ENCODE measurements around the gene TNFAIP8L2. TPM values are rescaled to one million over a fixed set of nuclear protein-coding genes. Genes with fewer than 3 reads are reported as not detected.
"Not testable (repeated sequence)": the region's sequence is repeated elsewhere in the genome, so short reads cannot be mapped to it uniquely, and the experiment has no call there.

TNFAIP8L2 gene
- polyA plus RNA-seq, 1 donor from 2014 or later: not detected

DNA sequence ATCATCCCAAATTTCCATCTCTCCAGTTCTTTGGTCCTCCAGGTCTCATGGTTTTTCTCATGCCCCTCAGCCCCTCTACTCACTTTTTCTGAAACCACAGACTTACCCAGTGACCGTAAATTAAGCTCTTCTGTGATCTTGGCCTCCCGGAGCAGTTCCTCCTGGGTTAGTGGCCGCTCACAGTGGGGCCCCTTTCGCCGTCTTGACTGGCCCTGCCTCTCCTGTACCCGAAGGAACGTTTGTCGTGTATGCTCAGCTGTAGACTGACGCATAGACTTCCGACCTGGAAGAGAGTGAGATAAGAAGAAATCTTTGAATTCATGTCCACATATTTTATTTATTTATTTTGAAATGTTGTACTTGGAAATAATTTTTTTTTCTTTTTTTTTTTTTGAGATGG is 27.8 kb downstream of the TNFAIP8L2 start:
- Histone ChIP-seq H3K9ac (ENCODE audit: low read length) (no peak overlapping the region), H3K4me3 (ENCODE audit: low read length) (no peak overlapping the region), H2AFZ (ENCODE audit: low read depth, low read length) (no peak overlapping the region), H3K79me2 (replicated peaks; ENCODE audit: insufficient read depth, low read length) (peaks cover 25% of the 10 kb centered on the region), H3K36me3 (ENCODE audit: insufficient read depth, low read length) (no peaks in the 10 kb centered on the region), H3K4me2 (ENCODE audit: low read length) (no peak overlapping the region), H3F3A (ENCODE audit: insufficient read depth, low read length, poor library complexity, severe bottlenecking) (no peaks in the 10 kb centered on the region), H4K20me1 (ENCODE audit: insufficient read depth) (no peaks in the 10 kb centered on the region), H3K27ac (ENCODE audit: low read length) (no peak overlapping the region), H3K9me3 (ENCODE audit: low read length) (no peaks in the 10 kb centered on the region), H3K9me2 (ENCODE audit: insufficient read depth, low read length) (no peaks in the 10 kb centered on the region), H3K27me3 (ENCODE audit: insufficient read depth, low read depth, low read length) (no peaks in the 10 kb centered on the region)
- TF ChIP-seq, protein P1, sequence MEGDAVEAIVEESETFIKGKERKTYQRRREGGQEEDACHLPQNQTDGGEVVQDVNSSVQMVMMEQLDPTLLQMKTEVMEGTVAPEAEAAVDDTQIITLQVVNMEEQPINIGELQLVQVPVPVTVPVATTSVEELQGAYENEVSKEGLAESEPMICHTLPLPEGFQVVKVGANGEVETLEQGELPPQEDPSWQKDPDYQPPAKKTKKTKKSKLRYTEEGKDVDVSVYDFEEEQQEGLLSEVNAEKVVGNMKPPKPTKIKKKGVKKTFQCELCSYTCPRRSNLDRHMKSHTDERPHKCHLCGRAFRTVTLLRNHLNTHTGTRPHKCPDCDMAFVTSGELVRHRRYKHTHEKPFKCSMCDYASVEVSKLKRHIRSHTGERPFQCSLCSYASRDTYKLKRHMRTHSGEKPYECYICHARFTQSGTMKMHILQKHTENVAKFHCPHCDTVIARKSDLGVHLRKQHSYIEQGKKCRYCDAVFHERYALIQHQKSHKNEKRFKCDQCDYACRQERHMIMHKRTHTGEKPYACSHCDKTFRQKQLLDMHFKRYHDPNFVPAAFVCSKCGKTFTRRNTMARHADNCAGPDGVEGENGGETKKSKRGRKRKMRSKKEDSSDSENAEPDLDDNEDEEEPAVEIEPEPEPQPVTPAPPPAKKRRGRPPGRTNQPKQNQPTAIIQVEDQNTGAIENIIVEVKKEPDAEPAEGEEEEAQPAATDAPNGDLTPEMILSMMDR (IDR thresholded peaks at IDR 0.05; ENCODE audit: poor library complexity, severe bottlenecking): no peak
- TF ChIP-seq MXI1 (conservative IDR thresholded peaks at IDR 0.05; ENCODE audit: poor library complexity, severe bottlenecking) (no peak), POLR2AphosphoS5 (IDR thresholded peaks at IDR 0.05) (no peak), SMC3 (conservative IDR thresholded peaks at IDR 0.05; ENCODE audit: poor library complexity) (no peak), EZH2 (IDR thresholded peaks at IDR 0.05; ENCODE audit: borderline replicate concordance, insufficient read depth, low read length, poor library complexity, severe bottlenecking) (no peak), TAF1 (IDR thresholded peaks at IDR 0.05; ENCODE audit: low read depth) (no peak)

DNA sequence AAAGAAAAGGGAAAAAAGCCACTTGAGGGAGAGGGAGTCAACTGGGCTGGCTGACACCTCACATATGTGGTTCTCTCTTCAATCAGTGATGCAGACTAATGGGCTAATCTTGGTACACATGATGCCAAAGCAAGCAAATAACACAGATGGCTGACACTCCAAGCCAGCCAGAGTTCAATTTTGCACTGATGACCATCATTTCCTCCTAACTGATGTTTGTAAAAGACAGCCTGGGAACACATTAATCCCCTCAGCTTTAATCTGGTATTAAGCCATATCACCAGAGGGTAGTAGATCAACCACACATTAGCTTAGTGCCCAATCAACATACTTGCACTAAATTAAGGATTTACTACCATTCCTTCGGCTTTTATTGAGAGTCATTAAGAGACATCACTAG is 30.8 kb downstream of the TNFAIP8L2 start:
- Histone ChIP-seq H3K4me3 (ENCODE audit: low read length) (no peak overlapping the region), H3K27ac (ENCODE audit: low read length) (no peak overlapping the region), H3K9ac (ENCODE audit: low read length) (no peak overlapping the region), H3F3A (ENCODE audit: insufficient read depth, low read length, poor library complexity, severe bottlenecking) (no peaks in the 10 kb centered on the region), H3K79me2 (replicated peaks; ENCODE audit: insufficient read depth, low read length) (peaks cover 28% of the 10 kb centered on the region), H3K9me3 (ENCODE audit: low read length) (no peaks in the 10 kb centered on the region), H4K20me1 (ENCODE audit: insufficient read depth) (no peaks in the 10 kb centered on the region), H3K27me3 (ENCODE audit: insufficient read depth, low read depth, low read length) (no peaks in the 10 kb centered on the region), H3K9me2 (ENCODE audit: insufficient read depth, low read length) (no peaks in the 10 kb centered on the region), H3K4me2 (ENCODE audit: low read length) (no peak overlapping the region), H3K36me3 (ENCODE audit: insufficient read depth, low read length) (no peaks in the 10 kb centered on the region), H2AFZ (ENCODE audit: low read depth, low read length) (no peak overlapping the region)
- TF ChIP-seq TAF1 (IDR thresholded peaks at IDR 0.05; ENCODE audit: low read depth) (no peak), RAD21 (conservative IDR thresholded peaks at IDR 0.05) (no peak)

DNA sequence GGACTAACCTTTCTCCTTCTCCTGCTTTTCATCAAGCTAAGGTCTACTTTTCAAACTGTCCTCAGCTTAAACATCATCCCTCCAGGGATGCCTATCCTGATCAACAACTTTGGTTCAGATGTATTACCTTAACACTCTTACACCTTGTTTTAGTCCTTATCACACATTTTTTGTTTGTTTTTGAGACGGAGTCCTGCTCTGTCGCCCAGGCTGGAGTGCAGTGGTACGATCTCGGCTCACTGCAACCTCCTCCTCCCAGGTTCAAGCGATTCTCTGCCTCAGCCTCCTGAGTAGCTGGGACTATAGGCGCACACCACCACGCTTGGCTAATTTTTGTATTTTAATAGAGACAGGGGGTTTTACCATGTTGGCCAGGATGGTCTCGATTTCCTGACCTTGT is 32.2 kb downstream of the TNFAIP8L2 start:
- not testable (repeated sequence) for H4K20me1 ChIP-seq (ENCODE audit: insufficient read depth); H2AFZ ChIP-seq (ENCODE audit: low read depth, low read length); H3F3A ChIP-seq (ENCODE audit: insufficient read depth, low read length, poor library complexity, severe bottlenecking); H3K27ac ChIP-seq (ENCODE audit: low read length); H3K9me2 ChIP-seq (ENCODE audit: insufficient read depth, low read length); H3K9me3 ChIP-seq (ENCODE audit: low read length); H3K36me3 ChIP-seq (ENCODE audit: insufficient read depth, low read length); H3K27me3 ChIP-seq (ENCODE audit: insufficient read depth, low read depth, low read length)
- peak overlapping the region; percentile 70 for H3K4me3 ChIP-seq (ENCODE audit: low read length)
- peak overlapping the region; percentile 83 for H3K4me2 ChIP-seq (ENCODE audit: low read length)
- H3K79me2 ChIP-seq (replicated peaks; ENCODE audit: insufficient read depth, low read length): peaks cover 28% of the 10 kb centered on the region
- peak overlapping the region; percentile 87 for H3K9ac ChIP-seq (ENCODE audit: low read length)

DNA sequence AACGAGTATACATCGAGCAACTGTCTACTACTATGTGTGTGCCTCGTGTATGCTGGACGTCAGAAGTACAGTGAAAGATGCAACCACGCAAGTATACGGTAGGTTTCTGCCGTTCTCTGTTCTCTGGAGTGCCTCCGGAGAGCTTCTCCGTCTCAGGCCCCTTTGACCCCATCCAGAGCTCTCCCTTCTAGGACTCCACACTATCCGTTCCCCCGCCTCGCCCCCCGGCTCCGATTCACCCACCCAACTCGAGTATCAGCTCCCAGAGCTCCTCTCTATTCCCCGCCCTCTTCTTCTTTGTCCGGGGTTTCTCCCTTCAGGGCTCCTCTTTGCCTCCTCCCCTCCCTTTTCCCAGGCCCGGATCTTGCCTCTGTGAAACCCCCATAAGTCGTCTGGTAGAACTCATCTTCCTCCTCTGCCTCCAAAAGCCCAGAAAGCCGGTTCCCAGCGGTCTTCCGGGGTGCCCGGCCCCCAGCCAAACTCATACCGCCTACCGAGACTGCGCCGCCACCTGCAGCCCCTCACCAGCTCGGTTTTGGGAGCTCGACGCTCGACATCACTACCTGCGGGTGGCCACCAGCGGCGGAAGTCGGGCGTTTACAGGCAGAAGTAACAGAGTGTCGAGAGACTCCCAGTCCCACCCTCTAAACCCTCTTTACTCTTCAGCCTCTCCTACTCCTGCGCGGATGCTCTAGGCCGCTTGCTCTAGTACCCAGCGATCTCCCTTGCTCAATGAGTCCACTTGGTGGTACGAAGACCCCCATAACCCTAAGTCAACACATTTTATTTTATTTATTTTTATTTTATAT is 33.4 kb downstream of the TNFAIP8L2 start, which contains the start of gene VPS72:
TSS of gene VPS72 (minus strand) at position 561 of the 809 bp plus-strand sequence. CDS start at position 485, 76 bp downstream.
- Histone ChIP-seq H3K36me3 (ENCODE audit: insufficient read depth, low read length) (no peaks in the 10 kb centered on the region), H3K9me3 (ENCODE audit: low read length) (no peaks in the 10 kb centered on the region), H3K9ac (ENCODE audit: low read length) (peak within 1 kb of the TSS; percentile 87), H4K20me1 (ENCODE audit: insufficient read depth) (no peaks in the 10 kb centered on the region), H3K9me2 (ENCODE audit: insufficient read depth, low read length) (no peaks in the 10 kb centered on the region), H3K27me3 (ENCODE audit: insufficient read depth, low read depth, low read length) (peaks cover 5% of the 10 kb centered on the region), H3K4me3 (ENCODE audit: low read length) (peak within 1 kb of the TSS; percentile 70), H3F3A (ENCODE audit: insufficient read depth, low read length, poor library complexity, severe bottlenecking) (no peaks in the 10 kb centered on the region), H3K4me2 (ENCODE audit: low read length) (peak within 1 kb of the TSS; percentile 83), H2AFZ (ENCODE audit: low read depth, low read length) (peak within 1 kb of the TSS; percentile 48), H3K79me2 (replicated peaks; ENCODE audit: insufficient read depth, low read length) (peaks cover 28% of the 10 kb centered on the region), H3K27ac (ENCODE audit: low read length) (peak within 1 kb of the TSS; percentile 93)
- peak; percentile 99 for TF ChIP-seq POLR2AphosphoS5 (IDR thresholded peaks at IDR 0.05)
- peak; percentile 77 for TF ChIP-seq TAF1 (IDR thresholded peaks at IDR 0.05; ENCODE audit: low read depth)
- no peak for TF ChIP-seq EP300 (conservative IDR thresholded peaks at IDR 0.05; ENCODE audit: poor library complexity, severe bottlenecking)
- TF ChIP-seq EZH2 (IDR thresholded peaks at IDR 0.05; ENCODE audit: borderline replicate concordance, insufficient read depth, low read length, poor library complexity, severe bottlenecking): no peak
- TF ChIP-seq SMC3 (conservative IDR thresholded peaks at IDR 0.05; ENCODE audit: poor library complexity): peak; percentile 46
- TF ChIP-seq, protein P2, sequence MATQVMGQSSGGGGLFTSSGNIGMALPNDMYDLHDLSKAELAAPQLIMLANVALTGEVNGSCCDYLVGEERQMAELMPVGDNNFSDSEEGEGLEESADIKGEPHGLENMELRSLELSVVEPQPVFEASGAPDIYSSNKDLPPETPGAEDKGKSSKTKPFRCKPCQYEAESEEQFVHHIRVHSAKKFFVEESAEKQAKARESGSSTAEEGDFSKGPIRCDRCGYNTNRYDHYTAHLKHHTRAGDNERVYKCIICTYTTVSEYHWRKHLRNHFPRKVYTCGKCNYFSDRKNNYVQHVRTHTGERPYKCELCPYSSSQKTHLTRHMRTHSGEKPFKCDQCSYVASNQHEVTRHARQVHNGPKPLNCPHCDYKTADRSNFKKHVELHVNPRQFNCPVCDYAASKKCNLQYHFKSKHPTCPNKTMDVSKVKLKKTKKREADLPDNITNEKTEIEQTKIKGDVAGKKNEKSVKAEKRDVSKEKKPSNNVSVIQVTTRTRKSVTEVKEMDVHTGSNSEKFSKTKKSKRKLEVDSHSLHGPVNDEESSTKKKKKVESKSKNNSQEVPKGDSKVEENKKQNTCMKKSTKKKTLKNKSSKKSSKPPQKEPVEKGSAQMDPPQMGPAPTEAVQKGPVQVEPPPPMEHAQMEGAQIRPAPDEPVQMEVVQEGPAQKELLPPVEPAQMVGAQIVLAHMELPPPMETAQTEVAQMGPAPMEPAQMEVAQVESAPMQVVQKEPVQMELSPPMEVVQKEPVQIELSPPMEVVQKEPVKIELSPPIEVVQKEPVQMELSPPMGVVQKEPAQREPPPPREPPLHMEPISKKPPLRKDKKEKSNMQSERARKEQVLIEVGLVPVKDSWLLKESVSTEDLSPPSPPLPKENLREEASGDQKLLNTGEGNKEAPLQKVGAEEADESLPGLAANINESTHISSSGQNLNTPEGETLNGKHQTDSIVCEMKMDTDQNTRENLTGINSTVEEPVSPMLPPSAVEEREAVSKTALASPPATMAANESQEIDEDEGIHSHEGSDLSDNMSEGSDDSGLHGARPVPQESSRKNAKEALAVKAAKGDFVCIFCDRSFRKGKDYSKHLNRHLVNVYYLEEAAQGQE (IDR thresholded peaks at IDR 0.05; ENCODE audit: borderline replicate concordance): peak; percentile 57
- TF ChIP-seq, protein P1 (IDR thresholded peaks at IDR 0.05; ENCODE audit: poor library complexity, severe bottlenecking): peak; percentile 38
- TF ChIP-seq RAD21 (conservative IDR thresholded peaks at IDR 0.05): peak; percentile 26

Measured in neural cell (in vitro differentiated cells).